GM12891 (cell line): ENCODE data around the gene NISCH.

Source experiments
- PAX5 ChIP-seq: IDR thresholded peaks from 2 replicates; pipeline ENCODE4 v1.6.1; 2011; ENCODE audit warnings: low read length, moderate library complexity, mild to moderate bottlenecking; ENCODE audit not compliant: insufficient read depth, severe bottlenecking
- POLR2A ChIP-seq: IDR thresholded peaks from 2 replicates; pipeline ENCODE4 v1.6.1; 2011; ENCODE audit warnings: low read depth, low read length, control low read depth
- POLR2AphosphoS5 ChIP-seq: IDR thresholded peaks from 2 replicates; pipeline ENCODE4 v1.6.1; 2011; ENCODE audit warnings: low read depth, low read length, control low read depth
- POU2F2 ChIP-seq: IDR thresholded peaks from 2 replicates; pipeline ENCODE4 v1.6.1; 2011; ENCODE audit warnings: low read depth, mild to moderate bottlenecking, control low read depth, low read length, moderate library complexity
- SPI1 ChIP-seq: IDR thresholded peaks from 2 replicates; pipeline ENCODE4 v1.6.1; 2011; ENCODE audit warnings: low read depth, low read length, control low read depth
- TAF1 ChIP-seq: IDR thresholded peaks from 2 replicates; pipeline ENCODE4 v1.6.1; 2011; ENCODE audit warnings: low read depth, low read length, control low read depth

- TF ChIP-seq POLR2A, result no peak
- no peak for TF ChIP-seq POLR2AphosphoS5
- no peak for TF ChIP-seq TAF1
- no peak for TF ChIP-seq POU2F2
- no peak for TF ChIP-seq SPI1
- no peak for TF ChIP-seq PAX5
These were observed 17.6 kb downstream of the NISCH start for GRCh38 chr3:52473026-52473425.
